Panc1 (cell line): ENCODE data around the gene KIF23. TPM values are rescaled to one million over a fixed set of nuclear protein-coding genes. Genes with fewer than 3 reads are reported as not detected.
A peak's percentile ranks its signal among the peaks of the same experiment; 100 is the strongest.

Source experiments
- ATAC-seq: fragments of 200-7000 bp; cut with Tn5 transposase; 2 replicates; pipeline ENCODE4 v1.9.1; 2020; ENCODE audit warnings: mild to moderate bottlenecking, moderate library complexity
- BruUV-seq: library from RNA; stranded (reverse); fragments of 400-500 nt; replicated peaks from 2 replicates; lab custom pipeline; 2021; lab: Mats Ljungman, UMichigan
- CTCF ChIA-PET: fragments of 300-600 bp; sonication (Branson Sonifier 250); formaldehyde crosslinking; loops from one replicate; lab custom pipeline; 2022; ENCODE audit warnings: antibody characterized with exemption; lab: Charles Lee
- POLR2A ChIA-PET: fragments of 300-600 bp; sonication (Branson Sonifier 250); formaldehyde crosslinking; loops from one replicate; lab custom pipeline; 2022; ENCODE audit warnings: antibody characterized with exemption; lab: Charles Lee
- DNase-seq: peaks from one replicate; pipeline ENCODE4 v3.0.0-alpha.2; 2010; ENCODE audit warnings: low read depth, low spot score
- H3K27ac ChIP-seq: 2 replicates; pipeline ENCODE4 v1.5.1; 2011; ENCODE audit warnings: mild to moderate bottlenecking, low read length, inconsistent platforms
- H3K27me3 ChIP-seq: fragments of 200-500 bp; sonication (Bioruptor generic); 2 replicates; pipeline ENCODE4 v1.6.0; 2014; ENCODE audit warnings: low read length, inconsistent platforms; ENCODE audit not compliant: control insufficient read depth, insufficient read depth
- H3K36me3 ChIP-seq: fragments of 200-500 bp; sonication (Bioruptor generic); 2 replicates; pipeline ENCODE4 v1.5.1; 2014; ENCODE audit warnings: inconsistent platforms, mild to moderate bottlenecking, low read length, moderate library complexity; ENCODE audit not compliant: control insufficient read depth, insufficient read depth
- H3K4me1 ChIP-seq: 2 replicates; pipeline ENCODE4 v1.5.1; 2011; ENCODE audit warnings: inconsistent platforms, mild to moderate bottlenecking, low read length, moderate library complexity; ENCODE audit not compliant: control insufficient read depth, insufficient read depth
- H3K4me3 ChIP-seq, 2 experiments: 2 replicates each; pipeline ENCODE4 v1.5.1; 2011 to 2012; ENCODE audit warnings: low read depth in 2 of 2, low read length in 2 of 2, mild to moderate bottlenecking in 2 of 2, inconsistent platforms in 1 of 2, moderate library complexity in 1 of 2
- H3K9me3 ChIP-seq: fragments of 200-500 bp; sonication (Bioruptor generic); 2 replicates; pipeline ENCODE4 v1.5.1; 2014; ENCODE audit warnings: low read depth, mild to moderate bottlenecking, inconsistent platforms, low read length, moderate library complexity; ENCODE audit not compliant: control insufficient read depth, insufficient read depth
- CTCF ChIP-seq: fragments of 450-650 bp; IDR thresholded peaks from 2 replicates; pipeline ENCODE4 v1.5.1; 2017; ENCODE audit warnings: mild to moderate bottlenecking
- POLR2AphosphoS5 ChIP-seq: IDR thresholded peaks from 2 replicates; pipeline ENCODE4 v1.6.1; 2012; ENCODE audit warnings: mild to moderate bottlenecking, low read depth, low read length, moderate library complexity
- REST ChIP-seq, 2 experiments: IDR thresholded peaks; 2 replicates each; pipeline ENCODE4 v1.6.1; 2011 to 2012; ENCODE audit warnings: low read depth in 2 of 2, control low read depth in 1 of 2, low read length in 1 of 2, mild to moderate bottlenecking in 1 of 2, moderate library complexity in 1 of 2; ENCODE audit not compliant: insufficient read depth in 1 of 2
- SIN3A ChIP-seq: IDR thresholded peaks from 2 replicates; pipeline ENCODE4 v1.6.1; 2012; ENCODE audit warnings: low read depth, mild to moderate bottlenecking, low read length, moderate library complexity, borderline replicate concordance; ENCODE audit not compliant: insufficient read depth
- TCF7L2 ChIP-seq: IDR thresholded peaks from 2 replicates; pipeline ENCODE4 v1.6.1; 2011; ENCODE audit warnings: mild to moderate bottlenecking, low read depth, low read length, inconsistent platforms
- in situ Hi-C: cut with HindIII; loops from 2 replicates; pipeline ENCODE4 v1.10.0; 2016; ENCODE audit warnings: low sequenced_read_pairs, low pct_unique_long_range_greater_than_20kb
- intact Hi-C: fragments of 100-400 bp; cut with micrococcal nuclease; formaldehyde crosslinking; loops from one replicate; pipeline ENCODE4 v1.10.0; 2022; ENCODE audit not compliant: unreplicated experiment
- total RNA-seq: library from RNA; stranded (reverse); gene quantifications from one replicate; pipeline ENCODE4 v1.2.1, GENCODE V29; 2021; ENCODE audit not compliant: unreplicated experiment

Gene KIF23
- total RNA-seq, 1 experiment from 2014 or later: 82.5 TPM

- Histone ChIP-seq H3K4me3 (peak overlapping the region; percentile 54 to 62), H3K27me3 (no peaks in the 10 kb centered on the region), H3K4me1 (peaks cover 27% of the 10 kb centered on the region), H3K27ac (peak overlapping the region; percentile 98), H3K9me3 (no peaks in the 10 kb centered on the region), H3K36me3 (no peaks in the 10 kb centered on the region)
- peak; percentile 97 for TF ChIP-seq POLR2AphosphoS5
- no peak; the same call in 1 of the 2 replicates for TF ChIP-seq TCF7L2
- peak; percentile 96 for TF ChIP-seq CTCF
- TF ChIP-seq REST (IDR thresholded peaks at IDR 0.05; ENCODE audit: insufficient read depth in 1 of 2, low read depth in 2 of 2, low read length in 1 of 2): peak in 1 of 2 experiments; percentile 26; a peak in 1 of 4 replicates
- 0 out of 2 replicates have a peak, but pooled peaks have one; percentile 1 for TF ChIP-seq SIN3A
- BruUV-seq: no TSS peak
- ChIA-PET POLR2A (interaction anchor here (0.5 to 2.4 kb wide), 11 partner anchors 9 to 1262 kb away, joined by 3 to 13 read pairs (median 3); partner anchors contain the start of gene RPLP1), CTCF (interaction anchor here (0.5 to 1.1 kb wide), 5 partner anchors 10 to 20 kb away, joined by 3 to 6 read pairs (median 4); partner anchors contain the start of gene RPLP1)
- intact Hi-C loops: no loop called here
- in situ Hi-C loops: no loop called here
- DNase-seq: peak; percentile 93
- ATAC-seq: peak; percentile 94
Measured at GRCh38 chr15:69462493-69463181, 48.5 kb downstream of the KIF23 start.

GRCh38 chr15:69463182-69463756 is 49.1 kb downstream of the KIF23 start:
- no peaks in the 10 kb centered on the region for H3K36me3 ChIP-seq
- peak overlapping the region; percentile 98 for H3K27ac ChIP-seq
- no peak for DNase-seq
- 0 out of 2 replicates have a peak, but pooled peaks have one; percentile 8 for TF ChIP-seq SIN3A
- TF ChIP-seq POLR2AphosphoS5: no peak
- H3K9me3 ChIP-seq: no peaks in the 10 kb centered on the region
- intact Hi-C loops (no loop called here), in situ Hi-C loops (no loop called here)
- BruUV-seq: TSS peak; percentile 97
- ChIA-PET CTCF (interaction anchor here (1.0 to 1.1 kb wide), 2 partner anchors 11 to 12 kb away, joined by 3 to 4 read pairs; partner anchors contain the start of gene RPLP1), POLR2A (interaction anchor here (0.7 to 2.4 kb wide), 3 partner anchors 11 to 1106 kb away, joined by 3 to 13 read pairs (median 4); partner anchors contain the start of gene RPLP1)
- H3K4me3 ChIP-seq: peak overlapping the region; percentile 54 to 62
- H3K27me3 ChIP-seq: no peaks in the 10 kb centered on the region
- peaks cover 33% of the 10 kb centered on the region for H3K4me1 ChIP-seq
- no peak; the same call in 1 of the 2 replicates for ATAC-seq
